Activated CD8-positive, alpha-beta T cell treated with anti-CD3 and anti-CD28 coated beads, Interleukin-2, amount 10 ng/mL, durations not matched to agents 7 days and 5 days (primary cell): ENCODE results near the gene FAM153A. TPM values are rescaled to one million over a fixed set of nuclear protein-coding genes. Genes with fewer than 3 reads are reported as not detected.
A peak's percentile ranks its signal among the peaks of the same experiment; 100 is the strongest.
"Not testable (repeated sequence)": the region's sequence is repeated elsewhere in the genome, so short reads cannot be mapped to it uniquely, and the experiment has no call there.

Source experiments
- ATAC-seq: fragments of 150-1000 bp; cut with Tn5 transposase; one replicate; pipeline ENCODE4 v1.10.0; 2021; ENCODE audit warnings: moderate library complexity
- CTCF ChIA-PET: fragments of 350-600 bp; sonication (Branson Sonifier 250); formaldehyde crosslinking; loops from one replicate; lab custom pipeline; 2021; ENCODE audit warnings: antibody characterized with exemption; lab: Charles Lee
- POLR2A ChIA-PET: fragments of 350-600 bp; sonication (Branson Sonifier 250); formaldehyde crosslinking; loops from one replicate; lab custom pipeline; 2021; ENCODE audit warnings: antibody characterized with exemption; lab: Charles Lee
- DNase-seq: peaks from one replicate; pipeline ENCODE4 v3.0.0-alpha.2; 2020
- H3K27ac Mint-ChIP-seq: one replicate; pipeline ENCODE4 v1.8.0; 2021; ENCODE audit warnings: mild to moderate bottlenecking, mixed read lengths
- H3K27me3 Mint-ChIP-seq: one replicate; pipeline ENCODE4 v1.8.0; 2021; ENCODE audit warnings: low read depth, mixed read lengths
- H3K36me3 Mint-ChIP-seq: one replicate; pipeline ENCODE4 v1.8.0; 2021; ENCODE audit warnings: low read depth, mixed read lengths
- H3K4me1 Mint-ChIP-seq: one replicate; pipeline ENCODE4 v1.8.0; 2021; ENCODE audit warnings: low read depth, mixed read lengths
- H3K4me3 Mint-ChIP-seq: one replicate; pipeline ENCODE4 v1.8.0; 2021; ENCODE audit warnings: mild to moderate bottlenecking, mixed read lengths
- H3K9me3 Mint-ChIP-seq: one replicate; pipeline ENCODE4 v1.8.0; 2022; ENCODE audit warnings: mixed read lengths; ENCODE audit not compliant: insufficient read depth
- total RNA-seq, 2 experiments: library from RNA; stranded (reverse); gene quantifications; one replicate each; pipeline ENCODE4 v1.2.3, GENCODE V29; 2021

Gene FAM153A
- total RNA-seq, 2 experiments from 2014 or later: 10.4 to 14.3 TPM

- H3K4me3 Mint-ChIP-seq, H3K4me1 Mint-ChIP-seq, ATAC-seq, POLR2A ChIA-PET, H3K9me3 Mint-ChIP-seq, CTCF ChIA-PET, H3K27ac Mint-ChIP-seq, H3K27me3 Mint-ChIP-seq, H3K36me3 Mint-ChIP-seq: not testable (repeated sequence)
- peak; percentile 36 for DNase-seq
Measured at GRCh38 chr5:177798237-177798840, 15.6 kb upstream of the FAM153A start.

DNA sequence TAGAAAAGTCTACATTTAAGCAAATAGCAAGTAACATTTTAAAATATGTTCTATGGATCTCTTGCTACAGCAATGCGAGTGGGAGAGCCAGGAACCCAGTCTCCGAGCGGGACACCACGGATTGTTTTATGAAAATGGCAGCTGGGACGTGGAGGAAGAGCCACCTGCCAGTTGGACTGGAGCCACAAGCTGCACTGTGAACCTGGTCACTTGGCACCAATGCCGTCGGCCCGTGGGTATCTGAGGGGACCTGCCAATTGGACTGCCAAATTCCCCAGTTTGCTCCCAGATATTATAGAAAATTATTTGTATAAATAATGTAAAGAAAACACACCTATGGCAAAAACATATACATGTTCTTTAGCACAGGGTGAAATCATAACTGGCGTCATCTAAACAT is 10.6 kb upstream of the FAM153A start:
- H3K9me3 Mint-ChIP-seq, H3K4me1 Mint-ChIP-seq, POLR2A ChIA-PET, H3K27me3 Mint-ChIP-seq, CTCF ChIA-PET, H3K27ac Mint-ChIP-seq, H3K36me3 Mint-ChIP-seq, ATAC-seq, DNase-seq, H3K4me3 Mint-ChIP-seq: not testable (repeated sequence)

- DNase-seq, H3K9me3 Mint-ChIP-seq, H3K27me3 Mint-ChIP-seq, POLR2A ChIA-PET, CTCF ChIA-PET, H3K4me1 Mint-ChIP-seq, ATAC-seq, H3K4me3 Mint-ChIP-seq, H3K36me3 Mint-ChIP-seq, H3K27ac Mint-ChIP-seq: not testable (repeated sequence)
Measured at GRCh38 chr5:177791649-177792048, 8.9 kb upstream of the FAM153A start.

- H3K36me3 Mint-ChIP-seq, H3K4me1 Mint-ChIP-seq, H3K27me3 Mint-ChIP-seq, DNase-seq, H3K9me3 Mint-ChIP-seq, H3K4me3 Mint-ChIP-seq, POLR2A ChIA-PET, CTCF ChIA-PET, H3K27ac Mint-ChIP-seq, ATAC-seq: not testable (repeated sequence)
Measured at GRCh38 chr5:177782169-177782568, 530 bp downstream of the FAM153A start.

DNA sequence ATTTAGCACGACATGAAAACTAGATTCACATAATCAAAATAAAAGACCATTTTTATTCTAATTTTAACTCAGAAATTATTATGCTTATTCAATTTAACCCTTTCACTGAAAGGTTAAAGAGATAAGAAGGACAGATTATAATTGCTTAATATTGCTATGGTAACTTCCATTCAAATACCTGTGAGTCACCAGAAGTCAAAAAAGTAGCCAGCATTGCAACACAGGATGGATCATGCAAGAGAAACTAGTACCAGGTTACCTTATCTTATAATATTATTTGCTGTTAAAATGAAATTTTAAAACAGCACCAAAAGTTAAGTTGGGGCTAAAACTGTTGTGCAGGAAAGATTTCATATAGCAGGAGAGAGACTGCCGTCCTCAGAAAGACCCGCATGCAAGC is 11.5 kb downstream of the FAM153A start:
- H3K36me3 Mint-ChIP-seq, H3K9me3 Mint-ChIP-seq, CTCF ChIA-PET, H3K4me1 Mint-ChIP-seq, POLR2A ChIA-PET, ATAC-seq, H3K27ac Mint-ChIP-seq, DNase-seq, H3K27me3 Mint-ChIP-seq, H3K4me3 Mint-ChIP-seq: not testable (repeated sequence)

- H3K36me3 Mint-ChIP-seq: not testable (repeated sequence)
Measured at GRCh38 chr5:177770646-177771045, 12.1 kb downstream of the FAM153A start.

DNA sequence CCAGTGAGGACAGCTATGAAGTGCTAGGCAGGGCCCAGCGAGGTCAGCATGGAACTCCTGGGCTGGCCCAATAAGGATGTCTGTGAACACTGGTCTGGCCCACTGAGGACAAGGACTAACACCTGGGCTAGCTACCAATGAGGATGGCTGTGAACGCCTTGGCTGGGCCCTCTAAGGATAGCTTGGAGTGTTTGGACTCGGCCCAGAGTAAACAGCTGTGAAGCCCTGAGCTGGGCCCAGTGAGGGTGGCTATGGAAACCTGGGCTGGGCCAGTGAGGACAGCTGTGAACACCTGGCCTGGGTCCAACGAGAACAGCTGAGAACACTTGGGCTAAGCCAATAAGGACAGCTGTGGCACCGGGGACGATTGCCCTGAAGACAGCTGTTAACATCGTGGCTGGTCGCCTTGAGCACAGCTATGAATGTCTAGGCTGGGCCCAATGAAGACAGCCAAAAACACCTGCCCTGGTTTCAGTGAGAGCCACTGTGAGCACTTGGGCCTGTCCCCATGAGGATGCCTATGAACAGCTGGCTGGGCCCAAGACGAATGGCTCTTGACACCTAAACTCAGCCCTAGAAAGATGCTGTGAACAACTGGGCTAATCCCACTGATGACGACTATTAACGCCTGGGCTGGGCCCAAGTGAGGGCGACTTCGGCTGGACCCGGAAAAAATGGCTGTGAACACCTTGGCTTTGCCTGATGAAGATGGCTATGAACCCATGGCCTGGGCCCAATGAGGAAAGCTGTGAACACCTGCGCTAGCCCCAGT is 18.8 kb downstream of the FAM153A start:
- H3K4me3 Mint-ChIP-seq, H3K27ac Mint-ChIP-seq, DNase-seq, H3K9me3 Mint-ChIP-seq, H3K4me1 Mint-ChIP-seq, ATAC-seq, H3K36me3 Mint-ChIP-seq, CTCF ChIA-PET, POLR2A ChIA-PET, H3K27me3 Mint-ChIP-seq: not testable (repeated sequence)

More at GRCh38 chr5:177770646-177771045, 12.1 kb downstream of the FAM153A start:
- ATAC-seq, H3K4me1 Mint-ChIP-seq, POLR2A ChIA-PET, H3K9me3 Mint-ChIP-seq, CTCF ChIA-PET, H3K4me3 Mint-ChIP-seq, H3K27ac Mint-ChIP-seq, DNase-seq, H3K27me3 Mint-ChIP-seq: not testable (repeated sequence)

DNA sequence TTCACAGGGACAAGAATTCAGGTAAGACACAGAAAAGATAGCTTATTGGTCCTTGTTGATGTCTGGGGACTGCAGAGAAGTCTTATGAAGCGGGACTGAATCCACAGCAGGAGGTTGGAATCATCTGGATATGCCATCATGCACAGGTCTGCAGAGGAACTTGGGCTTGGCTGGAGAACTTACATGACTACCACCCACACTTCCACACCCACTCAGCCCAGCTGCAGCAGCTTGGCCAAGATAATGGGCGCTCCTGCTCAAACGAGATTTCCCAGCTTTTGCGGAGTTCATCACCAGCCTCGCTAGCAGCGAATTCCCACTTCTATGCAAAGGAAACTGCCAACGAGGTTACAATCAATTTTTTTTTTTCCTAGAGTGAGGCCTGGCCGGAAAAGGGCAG is 21.7 kb downstream of the FAM153A start:
- H3K27ac Mint-ChIP-seq, CTCF ChIA-PET, POLR2A ChIA-PET, H3K27me3 Mint-ChIP-seq, DNase-seq, H3K4me3 Mint-ChIP-seq, H3K9me3 Mint-ChIP-seq, H3K4me1 Mint-ChIP-seq, ATAC-seq, H3K36me3 Mint-ChIP-seq: not testable (repeated sequence)

GRCh38 chr5:177747354-177747753 is 35.3 kb downstream of the FAM153A start:
- H3K9me3 Mint-ChIP-seq, DNase-seq, H3K27me3 Mint-ChIP-seq, POLR2A ChIA-PET, H3K27ac Mint-ChIP-seq, CTCF ChIA-PET, ATAC-seq, H3K36me3 Mint-ChIP-seq, H3K4me1 Mint-ChIP-seq, H3K4me3 Mint-ChIP-seq: not testable (repeated sequence)

- DNase-seq, ATAC-seq, H3K9me3 Mint-ChIP-seq, POLR2A ChIA-PET, H3K4me3 Mint-ChIP-seq, H3K4me1 Mint-ChIP-seq, H3K27ac Mint-ChIP-seq, CTCF ChIA-PET, H3K36me3 Mint-ChIP-seq, H3K27me3 Mint-ChIP-seq: not testable (repeated sequence)
Measured at GRCh38 chr5:177724858-177725257, 57.8 kb downstream of the FAM153A start.

GRCh38 chr5:177723831-177724485 is 58.7 kb downstream of the FAM153A start:
- H3K4me3 Mint-ChIP-seq, H3K4me1 Mint-ChIP-seq, POLR2A ChIA-PET, H3K27ac Mint-ChIP-seq, CTCF ChIA-PET, H3K36me3 Mint-ChIP-seq, DNase-seq, H3K9me3 Mint-ChIP-seq, H3K27me3 Mint-ChIP-seq, ATAC-seq: not testable (repeated sequence)

DNA sequence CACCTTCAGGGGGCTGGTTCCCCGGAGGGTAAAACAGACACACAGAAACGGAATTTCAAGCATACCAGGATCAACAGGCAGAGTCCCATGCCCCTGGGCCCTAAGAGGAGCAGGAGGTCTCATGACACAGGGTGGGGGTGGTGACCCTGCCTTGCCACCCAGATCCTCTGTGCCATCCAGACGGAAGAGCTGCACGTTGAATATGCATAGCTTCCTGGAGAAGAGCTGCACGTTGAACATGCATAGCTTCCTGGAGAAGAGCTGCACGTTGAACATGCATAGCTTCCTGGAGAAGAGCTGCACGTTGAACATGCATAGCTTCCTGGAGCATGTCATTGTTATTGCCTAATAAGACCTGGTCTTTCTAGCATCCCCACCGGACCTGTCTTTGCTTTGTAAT is 59.9 kb downstream of the FAM153A start:
- H3K27ac Mint-ChIP-seq, POLR2A ChIA-PET, H3K9me3 Mint-ChIP-seq, ATAC-seq, CTCF ChIA-PET, H3K36me3 Mint-ChIP-seq, DNase-seq, H3K27me3 Mint-ChIP-seq, H3K4me3 Mint-ChIP-seq, H3K4me1 Mint-ChIP-seq: not testable (repeated sequence)
